K562 (cell line): ENCODE measurements around the gene VHLL.

Experiments used
- ETV5 ChIP-seq: sonication (generic); formaldehyde crosslinking; IDR thresholded peaks from 2 replicates; pipeline ENCODE4 v1.4.0; 2020; ENCODE audit warnings: low read depth, mild to moderate bottlenecking, missing genetic modification reagents
- HEY1 ChIP-seq: fragments of 250-450 bp; sonication (Bioruptor Pico); IDR thresholded peaks from 2 replicates; pipeline ENCODE4 v1.5.0; 2020; ENCODE audit warnings: mild to moderate bottlenecking, moderate library complexity, borderline replicate concordance

- no peak for TF ChIP-seq HEY1 (CRISPR knock-in tag)
- TF ChIP-seq ETV5: no peak
Observed at GRCh38 chr1:156284757-156285156, 14.3 kb downstream of the VHLL start.
